AG04449 (cell line): ENCODE data around the gene ACOX3.

Experiments
- CTCF ChIA-PET: fragments of 350-600 bp; formaldehyde crosslinking; extraction: SDS; loops from one replicate; lab custom pipeline; 2021; ENCODE audit warnings: antibody characterized with exemption; lab: Yijun Ruan, JAX
- POLR2A ChIA-PET: fragments of 400-600, 350-600 bp; formaldehyde crosslinking; extraction: SDS; loops from one replicate; lab custom pipeline; 2020; ENCODE audit warnings: antibody characterized with exemption, inconsistent platforms; lab: Yijun Ruan, JAX
- DNase-seq: peaks from one replicate; pipeline ENCODE4 v3.0.0-alpha.2; 2010; ENCODE audit warnings: low read depth, low spot score
- H3K4me3 ChIP-seq: 2 replicates; pipeline ENCODE4 v1.5.1; 2011; ENCODE audit warnings: low read depth, mild to moderate bottlenecking, control low read depth, low read length
- TF ChIP-seq, protein P1 (sequence below): IDR thresholded peaks from one replicate; pipeline ENCODE4 v1.5.1; 2011; ENCODE audit warnings: mild to moderate bottlenecking, moderate library complexity, low read length, control low read depth, inconsistent platforms; ENCODE audit not compliant: insufficient read depth; ENCODE audit errors: missing control alignments

The ACOX3 gene

DNA sequence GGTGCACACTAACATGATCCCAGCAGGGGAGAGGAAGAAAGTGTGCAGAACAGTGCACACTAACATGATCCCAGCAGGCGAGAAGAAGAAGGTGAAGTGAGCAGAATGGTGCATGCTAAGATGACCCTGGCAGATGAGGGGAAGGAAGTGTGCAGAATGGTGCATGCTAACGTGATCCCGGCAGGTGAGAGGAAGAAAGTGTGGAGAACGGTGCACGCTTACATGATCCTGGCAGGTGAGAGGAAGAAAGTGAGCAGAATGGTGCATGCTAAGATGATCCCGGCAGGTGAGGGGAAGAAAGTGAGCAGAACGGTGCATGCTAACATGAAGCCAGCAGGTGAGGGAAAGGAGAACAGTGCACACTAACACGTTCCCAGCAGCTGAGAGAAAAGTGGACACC, 83.7 kb downstream of the ACOX3 start:
- TF ChIP-seq, protein P1, sequence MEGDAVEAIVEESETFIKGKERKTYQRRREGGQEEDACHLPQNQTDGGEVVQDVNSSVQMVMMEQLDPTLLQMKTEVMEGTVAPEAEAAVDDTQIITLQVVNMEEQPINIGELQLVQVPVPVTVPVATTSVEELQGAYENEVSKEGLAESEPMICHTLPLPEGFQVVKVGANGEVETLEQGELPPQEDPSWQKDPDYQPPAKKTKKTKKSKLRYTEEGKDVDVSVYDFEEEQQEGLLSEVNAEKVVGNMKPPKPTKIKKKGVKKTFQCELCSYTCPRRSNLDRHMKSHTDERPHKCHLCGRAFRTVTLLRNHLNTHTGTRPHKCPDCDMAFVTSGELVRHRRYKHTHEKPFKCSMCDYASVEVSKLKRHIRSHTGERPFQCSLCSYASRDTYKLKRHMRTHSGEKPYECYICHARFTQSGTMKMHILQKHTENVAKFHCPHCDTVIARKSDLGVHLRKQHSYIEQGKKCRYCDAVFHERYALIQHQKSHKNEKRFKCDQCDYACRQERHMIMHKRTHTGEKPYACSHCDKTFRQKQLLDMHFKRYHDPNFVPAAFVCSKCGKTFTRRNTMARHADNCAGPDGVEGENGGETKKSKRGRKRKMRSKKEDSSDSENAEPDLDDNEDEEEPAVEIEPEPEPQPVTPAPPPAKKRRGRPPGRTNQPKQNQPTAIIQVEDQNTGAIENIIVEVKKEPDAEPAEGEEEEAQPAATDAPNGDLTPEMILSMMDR, result no peak
- ChIA-PET CTCF (no interaction called here), POLR2A (no interaction called here)
- H3K4me3 ChIP-seq, result no peak overlapping the region
- DNase-seq, result no peak

DNA sequence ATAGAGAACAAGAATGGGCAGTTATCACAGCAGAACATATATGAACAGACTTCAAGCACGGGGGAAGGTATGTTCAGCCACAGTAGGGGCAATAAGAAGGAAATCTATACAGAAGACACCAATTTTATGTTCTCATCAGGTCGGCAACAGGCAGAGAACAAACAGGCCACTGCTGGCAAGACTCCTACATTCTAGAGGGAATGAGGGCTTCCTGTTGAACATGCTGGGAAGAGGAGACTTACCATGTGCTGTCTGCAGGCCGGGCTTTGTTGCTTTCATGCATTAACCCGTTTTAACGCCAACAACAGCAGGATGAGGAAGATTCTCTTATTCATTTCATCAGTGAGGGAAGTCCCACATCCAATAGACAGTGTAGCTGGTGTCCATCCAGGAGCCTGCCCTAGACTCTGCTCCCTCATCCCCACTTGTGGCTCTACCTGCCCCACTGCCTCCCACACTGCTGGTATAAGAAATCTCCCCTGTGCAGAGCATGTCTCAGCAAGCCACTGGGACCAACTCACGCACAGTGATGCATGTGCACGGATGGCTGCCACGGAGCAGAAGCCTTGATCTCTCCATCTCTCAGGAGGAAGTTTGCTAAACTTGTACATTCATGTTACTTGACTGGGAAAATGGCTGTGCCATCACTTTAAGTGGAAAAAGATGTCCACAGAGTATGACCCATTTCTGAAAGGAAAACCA, 84.5 kb downstream of the ACOX3 start:
- no peak for DNase-seq
- no peak overlapping the region for H3K4me3 ChIP-seq
- ChIA-PET POLR2A (no interaction called here), CTCF (no interaction called here)
- TF ChIP-seq, protein P1, result no peak

DNA sequence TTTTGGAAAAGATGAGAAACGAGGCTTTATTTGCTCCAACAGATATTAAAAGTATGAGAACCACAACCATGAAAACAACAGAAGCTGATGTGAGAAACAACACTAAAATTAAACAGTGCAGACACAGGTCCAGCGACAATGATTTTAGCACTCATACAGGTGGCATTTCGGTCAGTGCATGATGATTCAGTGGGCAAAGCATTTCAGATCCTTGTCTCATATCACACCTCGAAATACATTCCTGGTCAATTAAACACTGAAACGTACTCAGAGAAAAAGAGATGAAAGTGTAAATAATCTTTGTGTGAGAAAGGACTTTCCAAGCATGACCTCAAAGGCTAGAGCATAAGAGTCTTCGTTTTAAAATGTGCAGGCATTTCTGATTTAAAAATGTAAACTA, 85.2 kb downstream of the ACOX3 start:
- TF ChIP-seq, protein P1, result no peak
- H3K4me3 ChIP-seq, result no peak overlapping the region
- ChIA-PET POLR2A (no interaction called here), CTCF (no interaction called here)
- no peak for DNase-seq

DNA sequence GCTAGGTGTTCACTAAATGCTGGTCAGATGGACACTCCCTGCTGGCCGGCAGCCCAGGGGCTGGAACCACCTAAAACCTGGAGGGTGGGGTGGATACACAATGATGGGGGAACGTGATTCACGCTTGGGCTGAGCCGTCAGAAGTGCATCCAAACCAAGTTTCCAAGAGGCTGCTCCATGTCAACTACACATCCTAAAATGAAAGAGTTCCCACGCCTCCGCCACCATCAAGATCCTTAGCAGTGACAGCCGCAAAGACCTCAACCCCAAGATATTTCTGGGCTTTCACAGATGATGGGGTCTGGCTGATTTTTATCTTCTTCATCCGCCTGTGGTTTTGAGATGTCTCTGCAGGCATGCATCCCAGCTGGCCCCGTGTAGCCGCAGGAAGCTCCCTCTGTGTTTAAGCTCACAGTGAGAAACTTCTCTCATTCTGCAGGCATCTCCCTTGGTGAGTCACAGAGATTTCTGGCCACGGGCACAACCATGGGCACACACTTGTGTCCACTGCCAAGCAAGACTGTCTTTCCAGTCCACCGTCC, 86.5 kb downstream of the ACOX3 start:
- ChIA-PET CTCF (no interaction called here), POLR2A (no interaction called here)
- peak; percentile 9 for DNase-seq
- TF ChIP-seq, protein P1, result no peak
- H3K4me3 ChIP-seq, result no peak overlapping the region

DNA sequence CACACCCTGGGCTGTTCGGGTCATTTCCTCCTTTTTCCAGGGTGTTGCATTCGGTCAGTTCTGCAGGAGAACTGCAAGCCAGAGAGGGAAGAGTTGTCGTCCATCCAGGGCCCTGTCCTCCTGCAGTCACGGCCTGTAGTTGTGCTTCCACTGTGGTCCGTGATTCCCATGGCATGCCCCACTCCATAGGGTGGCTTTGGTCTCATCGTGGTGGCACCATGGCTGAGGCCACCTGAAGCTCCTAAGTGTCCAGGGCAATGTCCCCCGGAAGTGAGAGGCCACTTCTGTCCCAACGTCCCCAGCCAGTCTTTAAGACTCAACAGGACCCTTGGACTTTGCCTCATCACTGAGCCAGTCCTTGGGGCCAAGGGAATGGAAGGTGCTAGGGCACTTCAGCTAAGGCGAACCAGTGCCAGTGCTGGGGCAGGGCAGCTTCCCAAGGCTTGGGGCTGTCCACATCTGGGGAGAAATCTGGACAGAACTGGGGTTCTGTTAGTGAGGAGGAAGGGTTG, 87.3 kb downstream of the ACOX3 start:
- CTCF ChIA-PET, result no interaction called here
- no peak for DNase-seq
- H3K4me3 ChIP-seq, result no peak overlapping the region
- TF ChIP-seq, protein P1, result no peak
- POLR2A ChIA-PET, result no interaction called here

DNA sequence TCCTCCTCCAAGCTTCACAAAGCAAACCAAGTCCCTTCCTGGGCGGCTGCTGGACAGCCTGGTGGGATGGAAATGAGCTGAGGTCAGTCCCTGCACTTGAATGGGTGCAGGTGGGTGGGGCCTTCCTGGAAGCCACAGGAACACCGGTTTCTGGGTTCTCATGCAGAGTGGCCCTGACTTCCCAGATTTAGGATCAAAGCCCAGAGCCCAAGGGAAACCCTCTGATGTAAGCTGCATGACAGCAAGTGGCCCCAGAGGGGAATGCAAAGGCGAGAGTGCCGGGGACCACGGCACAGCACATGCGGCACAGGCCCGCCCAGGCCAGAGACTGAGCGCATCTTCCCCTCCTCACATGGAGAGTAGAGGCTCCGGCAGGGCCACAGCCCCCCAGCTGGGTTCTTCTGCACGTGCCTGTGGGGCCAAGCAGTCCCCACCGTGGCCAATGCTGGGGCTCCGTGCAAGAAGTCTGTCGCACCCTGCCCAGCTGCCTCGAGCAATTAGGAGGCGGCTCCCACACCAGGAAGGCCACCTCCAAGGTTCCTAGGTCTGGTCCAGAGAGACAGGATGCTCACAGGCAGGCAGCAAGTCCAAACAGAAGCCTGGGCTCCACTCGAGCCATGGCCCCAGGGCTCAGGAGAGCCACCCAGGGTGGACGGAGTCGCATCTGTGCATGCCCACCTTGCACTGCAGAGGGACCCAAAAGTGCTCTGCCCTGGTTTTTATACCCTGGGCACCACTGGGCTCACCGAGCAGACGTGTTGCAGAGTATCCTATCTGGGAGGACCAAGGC, 88.0 kb downstream of the ACOX3 start:
- no peak overlapping the region for H3K4me3 ChIP-seq
- DNase-seq, result no peak
- CTCF ChIA-PET, result no interaction called here
- POLR2A ChIA-PET, result no interaction called here
- TF ChIP-seq, protein P1, result no peak
